Activated T-helper 9 cell treated with anti-CD3 and anti-CD28 coated beads, Interleukin-2, amount 50 U/mL, for 16 hours (primary cell): ENCODE measurements around the gene ATP5PD.

Experiments used
- DNase-seq: peaks from one replicate; pipeline ENCODE4 v3.0.0-alpha.2; 2020; ENCODE audit warnings: low read depth

The ATP5PD gene

GRCh38 chr17:75046407-75047289 lies at the start of gene ATP5PD, which contains the start of gene KCTD2:
Gene ATP5PD, minus strand, starts transcription at chr17:75046969. Its CDS starts 4,319 bp downstream, at chr17:75042650.
Gene KCTD2, plus strand, starts transcription at chr17:75047225. Its CDS starts 26 bp downstream, at chr17:75047251.
- DNase-seq, result peak; percentile 94

- no peak for DNase-seq
Observed at GRCh38 chr17:75096082-75096625, 49.4 kb upstream of the ATP5PD start.

- DNase-seq, result no peak
Observed at GRCh38 chr17:75094871-75095399, 48.2 kb upstream of the ATP5PD start.

GRCh38 chr17:75093548-75094158 lies 46.9 kb upstream of the ATP5PD start:
- no peak for DNase-seq

GRCh38 chr17:75091855-75092327 lies 45.1 kb upstream of the ATP5PD start:
- no peak for DNase-seq

- DNase-seq, result no peak
Observed at GRCh38 chr17:75090871-75091854, 44.4 kb upstream of the ATP5PD start.

- DNase-seq, result no peak
Observed at GRCh38 chr17:75088465-75089417, 42.0 kb upstream of the ATP5PD start.

- peak; percentile 25 for DNase-seq
Observed at GRCh38 chr17:75087558-75088453, 41.0 kb upstream of the ATP5PD start, which contains the start of gene SLC16A5. Gene SLC16A5, plus strand, starts transcription at chr17:75087954. Its CDS starts 5,683 bp downstream, at chr17:75093637.

GRCh38 chr17:75087182-75087557 lies 40.4 kb upstream of the ATP5PD start:
- no peak for DNase-seq

- DNase-seq, result no peak
Observed at GRCh38 chr17:75086496-75087181, 39.9 kb upstream of the ATP5PD start.

- DNase-seq, result no peak
Observed at GRCh38 chr17:75084039-75084660, 37.4 kb upstream of the ATP5PD start.

GRCh38 chr17:75082683-75083082 lies 35.9 kb upstream of the ATP5PD start:
- DNase-seq, result no peak

- no peak for DNase-seq
Observed at GRCh38 chr17:75081611-75082540, 35.1 kb upstream of the ATP5PD start.

- DNase-seq, result no peak
Observed at GRCh38 chr17:75079023-75079373, 32.2 kb upstream of the ATP5PD start.

GRCh38 chr17:75078284-75079022 lies 31.7 kb upstream of the ATP5PD start:
- DNase-seq, result no peak
